Mononuclear cell (primary cell): Measurements from ENCODE around the gene DMRTC2. TPM values are rescaled to one million over a fixed set of nuclear protein-coding genes. Genes with fewer than 3 reads are reported as not detected.

Experiments
- H3K27me3 ChIP-seq: 2 replicates; pipeline ENCODE4 v1.6.0; 2011; ENCODE audit warnings: low read length, control low read depth; ENCODE audit not compliant: insufficient read depth
- H3K4me1 ChIP-seq: 2 replicates; pipeline ENCODE4 v1.5.1; 2011; ENCODE audit warnings: mild to moderate bottlenecking, low read length, control low read depth; ENCODE audit not compliant: insufficient read depth
- H3K4me3 ChIP-seq: 2 replicates; pipeline ENCODE4 v1.5.1; 2011; ENCODE audit warnings: mild to moderate bottlenecking, low read length, moderate library complexity
- H3K9me3 ChIP-seq: 2 replicates; pipeline ENCODE4 v1.5.1; 2011; ENCODE audit warnings: low read depth, mild to moderate bottlenecking, control low read depth, low read length
- total RNA-seq: library from RNA; depleted of rRNA; stranded (reverse); fragments of >200 nt; gene quantifications from one replicate; pipeline ENCODE4 v1.2.3, GENCODE V29; 2012

DMRTC2 gene
- total RNA-seq, 1 donor = not detected

GRCh38 chr19:41859618-41860418 is 15.0 kb downstream of the DMRTC2 start, which contains the start of gene RPS19:
RPS19 (plus strand) TSS chr19:41860255; CDS start chr19:41860775, 520 bp downstream.
- H3K4me3 ChIP-seq = peak within 1 kb of the TSS; percentile 75
- H3K27me3 ChIP-seq = no peaks in the 10 kb centered on the region
- H3K4me1 ChIP-seq = peaks cover 40% of the 10 kb centered on the region
- H3K9me3 ChIP-seq = no peaks in the 10 kb centered on the region

- no peaks in the 10 kb centered on the region for H3K27me3 ChIP-seq
- H3K4me3 ChIP-seq = peak overlapping the region; percentile 75
- no peaks in the 10 kb centered on the region for H3K9me3 ChIP-seq
- H3K4me1 ChIP-seq = peaks cover 45% of the 10 kb centered on the region
Measured at GRCh38 chr19:41860419-41861115, 15.7 kb downstream of the DMRTC2 start.

GRCh38 chr19:41861116-41861768 is 16.4 kb downstream of the DMRTC2 start:
- Histone ChIP-seq H3K4me3 (peak overlapping the region; percentile 75), H3K9me3 (no peaks in the 10 kb centered on the region), H3K27me3 (no peaks in the 10 kb centered on the region), H3K4me1 (peaks cover 45% of the 10 kb centered on the region)

GRCh38 chr19:41861846-41862245 is 17.0 kb downstream of the DMRTC2 start:
- peaks cover 45% of the 10 kb centered on the region for H3K4me1 ChIP-seq
- H3K4me3 ChIP-seq = no peak overlapping the region

GRCh38 chr19:41862445-41862986 is 17.7 kb downstream of the DMRTC2 start:
- H3K9me3 ChIP-seq = no peaks in the 10 kb centered on the region
- no peak overlapping the region for H3K4me3 ChIP-seq
- H3K27me3 ChIP-seq = no peaks in the 10 kb centered on the region
- peaks cover 48% of the 10 kb centered on the region for H3K4me1 ChIP-seq

More at GRCh38 chr19:41861846-41862245, 17.0 kb downstream of the DMRTC2 start:
- Histone ChIP-seq H3K27me3 (no peaks in the 10 kb centered on the region), H3K9me3 (no peaks in the 10 kb centered on the region)

GRCh38 chr19:41863209-41863931 is 18.5 kb downstream of the DMRTC2 start:
- Histone ChIP-seq H3K4me1 (peaks cover 57% of the 10 kb centered on the region), H3K27me3 (no peaks in the 10 kb centered on the region), H3K9me3 (no peaks in the 10 kb centered on the region), H3K4me3 (no peak overlapping the region)

- no peaks in the 10 kb centered on the region for H3K27me3 ChIP-seq
- H3K4me3 ChIP-seq = no peak overlapping the region
- peaks cover 58% of the 10 kb centered on the region for H3K4me1 ChIP-seq
- H3K9me3 ChIP-seq = no peaks in the 10 kb centered on the region
Measured at GRCh38 chr19:41864374-41864773, 19.5 kb downstream of the DMRTC2 start.

- Histone ChIP-seq H3K9me3 (no peaks in the 10 kb centered on the region), H3K4me3 (no peak overlapping the region), H3K27me3 (no peaks in the 10 kb centered on the region), H3K4me1 (peaks cover 69% of the 10 kb centered on the region)
Measured at GRCh38 chr19:41866284-41866683, 21.4 kb downstream of the DMRTC2 start.

GRCh38 chr19:41868120-41868988 is 23.5 kb downstream of the DMRTC2 start:
- no peaks in the 10 kb centered on the region for H3K27me3 ChIP-seq
- H3K4me1 ChIP-seq = peaks cover 69% of the 10 kb centered on the region
- no peaks in the 10 kb centered on the region for H3K9me3 ChIP-seq
- H3K4me3 ChIP-seq = no peak overlapping the region

- Histone ChIP-seq H3K27me3 (no peaks in the 10 kb centered on the region), H3K4me1 (peaks cover 71% of the 10 kb centered on the region), H3K9me3 (no peaks in the 10 kb centered on the region), H3K4me3 (no peak overlapping the region)
Measured at GRCh38 chr19:41868989-41869300, 24.1 kb downstream of the DMRTC2 start.

- H3K9me3 ChIP-seq = no peaks in the 10 kb centered on the region
- H3K27me3 ChIP-seq = no peaks in the 10 kb centered on the region
- H3K4me1 ChIP-seq = peaks cover 75% of the 10 kb centered on the region
- no peak overlapping the region for H3K4me3 ChIP-seq
Measured at GRCh38 chr19:41869374-41869955, 24.6 kb downstream of the DMRTC2 start.

- H3K4me3 ChIP-seq = no peak overlapping the region
- H3K4me1 ChIP-seq = peaks cover 77% of the 10 kb centered on the region
- H3K27me3 ChIP-seq = no peaks in the 10 kb centered on the region
- no peaks in the 10 kb centered on the region for H3K9me3 ChIP-seq
Measured at GRCh38 chr19:41870401-41870873, 25.6 kb downstream of the DMRTC2 start.

- Histone ChIP-seq H3K4me3 (no peak overlapping the region), H3K9me3 (no peaks in the 10 kb centered on the region), H3K4me1 (peaks cover 90% of the 10 kb centered on the region), H3K27me3 (no peaks in the 10 kb centered on the region)
Measured at GRCh38 chr19:41871573-41872383, 26.9 kb downstream of the DMRTC2 start.
